ENCODE measurements around the gene PIM2. TPM values are rescaled to one million over a fixed set of nuclear protein-coding genes. Genes with fewer than 3 reads are reported as not detected.

PIM2 gene
- total RNA-seq, 1 experiment from 2014 or later = 15.6 TPM

DNA sequence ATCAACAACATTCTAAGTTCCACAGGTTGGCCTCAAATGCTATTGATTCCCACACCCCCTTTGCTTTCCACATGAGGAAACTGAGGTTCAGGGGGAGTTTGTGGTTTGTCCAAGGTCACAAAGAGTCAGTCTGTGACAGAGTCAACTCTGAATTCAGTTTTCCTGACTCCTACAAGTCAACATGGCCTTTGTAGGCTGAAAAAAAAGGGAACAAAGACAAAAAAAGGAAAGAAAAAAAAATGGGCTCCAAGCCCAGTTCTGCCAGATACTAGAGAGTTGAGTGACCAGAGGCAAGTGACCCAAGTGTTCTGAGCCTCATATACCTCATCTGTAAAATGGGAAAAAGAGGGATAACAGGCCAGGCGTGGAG is 16.5 kb upstream of the PIM2 start:
- no peak overlapping the region for H3K4me2 ChIP-seq (ENCODE audit: low read length)
- peaks cover 17% of the 10 kb centered on the region; the same call in 1 of the 2 replicates for H3K79me2 ChIP-seq (ENCODE audit: insufficient read depth, low read length)
- no TSS peak for BruUV-seq (replicated peaks)
- H3K9me2 ChIP-seq (ENCODE audit: insufficient read depth) = no peaks in the 10 kb centered on the region
- no peak overlapping the region for H3K9ac ChIP-seq (ENCODE audit: low read length)
- no peak overlapping the region for H3K27ac ChIP-seq (ENCODE audit: low read depth, low read length)
- H3K4me3 ChIP-seq (replicated peaks in 1 of 2; ENCODE audit: low read depth in 1 of 2, low read length in 2 of 2) = no peak overlapping the region
- CTCF ChIA-PET = no interaction called here
- no peaks in the 10 kb centered on the region for H3K27me3 ChIP-seq (ENCODE audit: insufficient read depth, low read length)
- no peaks in the 10 kb centered on the region for H3K9me3 ChIP-seq (ENCODE audit: control insufficient read depth in 1 of 2, insufficient read depth in 1 of 2, low read depth in 1 of 2, low read length in 2 of 2)
- no peak overlapping the region for H2AFZ ChIP-seq (ENCODE audit: low read depth, low read length, poor library complexity, severe bottlenecking)
- DNase-seq (ENCODE audit: low read depth, low spot score) = no peak
- RAD21 ChIA-PET (ENCODE audit: low non-redundant PET in 1 of 2, low total read pairs in 2 of 2, uncharacterized antibody in 2 of 2, unreplicated experiment in 2 of 2) = no interaction called here
- TF ChIP-seq FOSL1 (IDR thresholded peaks at IDR 0.05; ENCODE audit: low read depth) (no peak), RAD21 (IDR thresholded peaks at IDR 0.05; ENCODE audit: low read depth) (no peak), SIN3A (IDR thresholded peaks at IDR 0.05; ENCODE audit: low read depth) (no peak), ZNF274 (IDR thresholded peaks at IDR 0.05; ENCODE audit: low read depth, low read length) (no peak), ZFX (IDR thresholded peaks at IDR 0.05) (no peak), JUND (IDR thresholded peaks at IDR 0.05) (no peak), EZH2 (IDR thresholded peaks at IDR 0.05) (no peak), CBX3 (IDR thresholded peaks at IDR 0.05; ENCODE audit: low read depth) (no peak), CEBPB (IDR thresholded peaks at IDR 0.05; ENCODE audit: low read depth) (no peak), TCF7L2 (IDR thresholded peaks at IDR 0.05; ENCODE audit: borderline replicate concordance, extremely low read depth, insufficient read depth, insufficient read length) (no peak)
- POLR2A ChIA-PET = no interaction called here
- intact Hi-C loops (cut with micrococcal nuclease) = no loop called here
- peaks cover 2 to 3% of the 10 kb centered on the region in 2 experiments; a peak in 3 of 4 replicates for H3K36me3 ChIP-seq (ENCODE audit: control insufficient read depth in 1 of 2, insufficient read depth in 2 of 2, low read length in 2 of 2)
- no peaks in the 10 kb centered on the region for H4K20me1 ChIP-seq (ENCODE audit: insufficient read depth)
- ATAC-seq = no peak
- H3K4me1 ChIP-seq (ENCODE audit: control insufficient read depth in 1 of 2, insufficient read depth in 2 of 2, low read length in 2 of 2) = no peaks in the 10 kb centered on the region

DNA sequence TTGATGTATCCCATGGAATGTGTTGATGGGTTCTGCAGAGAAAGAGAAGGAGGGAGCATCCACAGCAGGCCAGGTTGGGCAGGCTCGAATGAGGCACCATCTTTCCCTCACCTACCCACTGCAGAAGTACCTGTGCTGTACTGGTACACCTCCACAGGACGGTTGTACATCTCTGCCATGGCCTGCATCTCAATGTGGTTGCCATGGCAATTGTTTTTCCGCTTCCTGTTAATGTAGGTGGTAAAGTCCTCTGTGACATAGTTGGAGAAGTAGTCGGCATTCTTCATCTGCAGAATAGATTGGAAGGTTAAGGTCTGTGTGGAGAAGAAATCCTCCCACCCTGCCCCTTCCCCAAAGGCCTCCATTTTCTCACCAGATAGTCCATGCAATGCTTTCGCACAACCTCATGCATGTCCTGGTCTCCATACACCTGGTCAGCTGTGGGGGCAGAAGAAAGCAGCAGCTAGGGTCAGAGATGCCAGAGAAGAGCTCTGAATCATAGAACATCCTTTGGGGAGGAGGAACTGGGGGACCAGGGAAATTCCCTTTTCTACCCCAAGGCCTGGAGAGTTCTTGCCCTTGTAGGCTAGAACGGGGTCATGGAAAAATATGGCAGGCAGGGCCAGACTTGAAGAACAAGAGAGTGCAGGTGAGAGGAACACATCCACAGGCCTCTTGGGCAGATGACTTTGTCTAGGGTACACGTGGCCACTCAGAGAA is 15.9 kb upstream of the PIM2 start:
- Histone ChIP-seq H3K9ac (ENCODE audit: low read length) (no peak overlapping the region), H2AFZ (ENCODE audit: low read depth, low read length, poor library complexity, severe bottlenecking) (no peak overlapping the region), H4K20me1 (ENCODE audit: insufficient read depth) (no peaks in the 10 kb centered on the region), H3K4me3 (replicated peaks in 1 of 2; ENCODE audit: low read depth in 1 of 2, low read length in 2 of 2) (no peak overlapping the region), H3K36me3 (ENCODE audit: control insufficient read depth in 1 of 2, insufficient read depth in 2 of 2, low read length in 2 of 2) (peaks cover 2 to 3% of the 10 kb centered on the region in 2 experiments; a peak in 3 of 4 replicates), H3K27ac (ENCODE audit: low read depth, low read length) (no peak overlapping the region), H3K4me1 (ENCODE audit: control insufficient read depth in 1 of 2, insufficient read depth in 2 of 2, low read length in 2 of 2) (no peaks in the 10 kb centered on the region), H3K4me2 (ENCODE audit: low read length) (no peak overlapping the region), H3K27me3 (ENCODE audit: insufficient read depth, low read length) (no peaks in the 10 kb centered on the region), H3K9me3 (ENCODE audit: control insufficient read depth in 1 of 2, insufficient read depth in 1 of 2, low read depth in 1 of 2, low read length in 2 of 2) (no peaks in the 10 kb centered on the region), H3K79me2 (ENCODE audit: insufficient read depth, low read length) (peaks cover 17% of the 10 kb centered on the region; the same call in 1 of the 2 replicates), H3K9me2 (ENCODE audit: insufficient read depth) (no peaks in the 10 kb centered on the region)
- CTCF ChIA-PET = interaction anchor here (0.6 kb wide), 1 partner anchor 147 kb away, joined by 3 read pairs; no protein-coding TSS in a partner anchor
- POLR2A ChIA-PET = no interaction called here
- BruUV-seq (replicated peaks) = no TSS peak
- intact Hi-C loops (cut with micrococcal nuclease) = no loop called here
- TF ChIP-seq ELF1 (IDR thresholded peaks at IDR 0.05; ENCODE audit: borderline replicate concordance, low read depth) = no peak
- no peak for TF ChIP-seq ZNF274 (IDR thresholded peaks at IDR 0.05; ENCODE audit: low read depth, low read length)
- TF ChIP-seq JUND (IDR thresholded peaks at IDR 0.05) = no peak
- no peak for TF ChIP-seq EZH2phosphoT487 (IDR thresholded peaks at IDR 0.05; ENCODE audit: borderline replicate concordance)
- TF ChIP-seq CEBPB (IDR thresholded peaks at IDR 0.05; ENCODE audit: low read depth) = no peak
- TF ChIP-seq TCF7L2 (IDR thresholded peaks at IDR 0.05; ENCODE audit: borderline replicate concordance, extremely low read depth, insufficient read depth, insufficient read length) = no peak
- no peak for TF ChIP-seq SIN3A (IDR thresholded peaks at IDR 0.05; ENCODE audit: low read depth)
- no peak for TF ChIP-seq EZH2 (IDR thresholded peaks at IDR 0.05)
- no peak for TF ChIP-seq YY1 (IDR thresholded peaks at IDR 0.05; ENCODE audit: extremely low read depth, insufficient replicate concordance, low read depth, low read length)
- TF ChIP-seq SP1 (IDR thresholded peaks at IDR 0.05; ENCODE audit: low read depth) = no peak
- TF ChIP-seq ZFX (IDR thresholded peaks at IDR 0.05) = no peak
- TF ChIP-seq, protein P1, sequence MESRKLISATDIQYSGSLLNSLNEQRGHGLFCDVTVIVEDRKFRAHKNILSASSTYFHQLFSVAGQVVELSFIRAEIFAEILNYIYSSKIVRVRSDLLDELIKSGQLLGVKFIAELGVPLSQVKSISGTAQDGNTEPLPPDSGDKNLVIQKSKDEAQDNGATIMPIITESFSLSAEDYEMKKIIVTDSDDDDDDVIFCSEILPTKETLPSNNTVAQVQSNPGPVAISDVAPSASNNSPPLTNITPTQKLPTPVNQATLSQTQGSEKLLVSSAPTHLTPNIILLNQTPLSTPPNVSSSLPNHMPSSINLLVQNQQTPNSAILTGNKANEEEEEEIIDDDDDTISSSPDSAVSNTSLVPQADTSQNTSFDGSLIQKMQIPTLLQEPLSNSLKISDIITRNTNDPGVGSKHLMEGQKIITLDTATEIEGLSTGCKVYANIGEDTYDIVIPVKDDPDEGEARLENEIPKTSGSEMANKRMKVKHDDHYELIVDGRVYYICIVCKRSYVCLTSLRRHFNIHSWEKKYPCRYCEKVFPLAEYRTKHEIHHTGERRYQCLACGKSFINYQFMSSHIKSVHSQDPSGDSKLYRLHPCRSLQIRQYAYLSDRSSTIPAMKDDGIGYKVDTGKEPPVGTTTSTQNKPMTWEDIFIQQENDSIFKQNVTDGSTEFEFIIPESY (IDR thresholded peaks at IDR 0.05; ENCODE audit: extremely low read depth, insufficient replicate concordance, low read length) = no peak
- ATAC-seq = no peak
- DNase-seq (ENCODE audit: low read depth, low spot score) = no peak
- RAD21 ChIA-PET (ENCODE audit: low non-redundant PET in 1 of 2, low total read pairs in 2 of 2, uncharacterized antibody in 2 of 2, unreplicated experiment in 2 of 2) = no interaction called here
